GM18507 (cell line): ENCODE results near the gene TRMT112.
"Not testable (repeated sequence)": the region's sequence is repeated elsewhere in the genome, so short reads cannot be mapped to it uniquely, and the experiment has no call there.

Experiments
- DNase-seq: peaks from one replicate; pipeline ENCODE4 v3.0.0; 2011; ENCODE audit warnings: low read depth; ENCODE audit not compliant: insufficient read length; ENCODE audit errors: extremely low spot score
- FAIRE-seq: peaks from 2 replicates; lab custom pipeline; 2011; peaks lifted over from hg19 to GRCh38; lab: Jason Lieb, UNC

TRMT112 gene

GRCh38 chr11:64315667-64316526 lies 1.5 kb downstream of the TRMT112 start:
- DNase-seq, FAIRE-seq: not testable (repeated sequence)

- no peak for DNase-seq
- FAIRE-seq: no peak
Observed at GRCh38 chr11:64314805-64315561, 2.4 kb downstream of the TRMT112 start.

DNA sequence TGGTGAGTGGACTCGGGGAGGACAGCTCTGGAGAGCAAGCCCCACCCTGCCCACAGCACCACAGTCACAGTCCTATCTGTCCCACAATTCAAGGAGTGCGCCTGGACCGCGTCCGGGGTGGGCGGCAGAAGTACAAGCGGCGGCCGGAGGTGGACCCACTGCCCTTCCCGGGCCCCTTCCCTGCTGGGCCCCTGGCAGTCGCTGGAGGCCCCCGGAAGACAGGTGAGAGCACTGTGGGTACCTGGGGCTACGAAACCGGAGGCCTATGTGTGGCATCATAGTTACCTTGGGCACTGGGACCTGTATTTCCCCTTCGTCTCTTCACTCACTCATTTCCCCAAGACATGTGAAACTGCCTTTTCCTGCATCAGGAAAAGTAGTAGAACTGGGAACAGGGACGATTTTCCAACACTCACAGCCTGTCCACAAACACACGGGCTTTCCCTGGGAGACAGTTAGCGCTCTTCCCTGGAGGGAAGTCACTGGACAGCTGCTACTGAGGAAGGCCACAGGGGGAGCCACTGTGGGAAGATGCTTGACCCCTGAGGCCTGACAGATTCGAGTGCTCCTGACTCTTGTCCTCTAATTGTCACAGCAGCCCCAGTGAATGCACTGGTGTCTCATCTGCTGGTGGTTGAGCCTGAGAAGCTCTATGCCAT lies 3.1 kb downstream of the TRMT112 start:
- no peak for DNase-seq
- no peak for FAIRE-seq

- DNase-seq (no peak), FAIRE-seq (no peak)
Observed at GRCh38 chr11:64313491-64314145, 3.7 kb downstream of the TRMT112 start.

- DNase-seq: no peak
- no peak for FAIRE-seq
Observed at GRCh38 chr11:64312947-64313346, 4.4 kb downstream of the TRMT112 start.

GRCh38 chr11:64307795-64308194 lies 9.6 kb downstream of the TRMT112 start:
- FAIRE-seq, DNase-seq: not testable (repeated sequence)

DNA sequence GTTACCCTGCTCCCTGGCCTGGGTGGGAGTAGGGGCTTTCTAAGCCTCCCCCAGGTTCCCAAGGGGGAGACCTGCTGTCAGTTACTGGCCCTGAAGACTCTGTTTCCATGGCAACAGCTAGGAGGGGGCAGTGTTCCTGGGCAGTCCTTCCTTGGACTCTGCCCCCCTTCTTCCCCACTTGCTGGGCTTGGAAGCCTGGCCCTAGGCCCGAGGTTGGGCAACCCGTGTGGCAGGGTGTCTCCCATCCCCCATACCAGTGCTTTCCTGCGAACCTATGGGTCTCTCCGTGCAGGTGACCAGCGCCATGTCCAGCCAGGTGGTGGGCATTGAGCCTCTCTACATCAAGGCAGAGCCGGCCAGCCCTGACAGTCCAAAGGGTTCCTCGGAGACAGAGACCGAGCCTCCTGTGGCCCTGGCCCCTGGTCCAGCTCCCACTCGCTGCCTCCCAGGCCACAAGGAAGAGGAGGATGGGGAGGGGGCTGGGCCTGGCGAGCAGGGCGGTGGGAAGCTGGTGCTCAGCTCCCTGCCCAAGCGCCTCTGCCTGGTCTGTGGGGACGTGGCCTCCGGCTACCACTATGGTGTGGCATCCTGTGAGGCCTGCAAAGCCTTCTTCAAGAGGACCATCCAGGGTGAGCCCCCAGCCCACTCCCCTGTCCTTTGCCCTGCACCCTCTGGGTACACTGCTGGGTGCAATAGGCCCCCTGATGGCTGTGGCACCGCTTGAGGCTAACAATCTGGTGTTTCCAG lies 10.3 kb downstream of the TRMT112 start:
- FAIRE-seq: no peak
- no peak for DNase-seq

GRCh38 chr11:64306563-64306875 lies 10.8 kb downstream of the TRMT112 start:
- no peak for DNase-seq
- no peak for FAIRE-seq

GRCh38 chr11:64305691-64306562 lies 11.4 kb downstream of the TRMT112 start:
- peak; percentile 26 for FAIRE-seq
- DNase-seq: no peak

DNA sequence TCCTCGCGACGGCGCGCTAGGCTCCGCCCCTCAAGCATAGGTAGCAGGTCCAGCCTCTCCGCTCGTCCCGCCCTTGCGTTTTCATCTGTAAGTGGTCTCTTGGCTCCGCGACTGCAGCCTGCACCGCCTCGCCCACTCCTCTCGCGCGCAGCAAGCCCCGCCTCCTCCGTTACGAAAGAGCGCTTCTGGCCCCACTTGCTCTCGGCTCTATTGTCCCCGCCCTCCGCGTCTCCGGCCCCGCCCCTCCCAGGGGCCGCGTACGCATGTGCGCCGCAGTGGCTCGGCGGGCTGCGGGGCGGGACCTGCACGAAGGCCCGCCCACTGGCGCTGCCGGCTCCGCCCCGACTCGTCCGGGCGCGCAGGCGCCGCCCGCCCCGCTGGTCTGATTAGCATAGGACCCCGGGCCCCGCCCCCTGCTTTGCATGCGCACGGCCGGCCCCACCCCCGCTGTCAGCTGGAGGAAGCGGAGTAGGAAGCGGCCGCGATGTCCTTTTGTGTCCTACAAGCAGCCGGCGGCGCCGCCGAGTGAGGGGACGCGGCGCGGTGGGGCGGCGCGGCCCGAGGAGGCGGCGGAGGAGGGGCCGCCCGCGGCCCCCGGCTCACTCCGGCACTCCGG lies 12.2 kb downstream of the TRMT112 start, which contains the start of gene ESRRA:
Gene ESRRA (plus strand): TSS at position 450 of the 616 bp plus-strand sequence. CDS start 1,656 bp downstream, outside the sequence.
- peak; percentile 94 for DNase-seq
- peak; percentile 96 for FAIRE-seq

GRCh38 chr11:64304316-64305072 lies 12.9 kb downstream of the TRMT112 start:
- FAIRE-seq (peak; percentile 91), DNase-seq (peak; percentile 81)

DNA sequence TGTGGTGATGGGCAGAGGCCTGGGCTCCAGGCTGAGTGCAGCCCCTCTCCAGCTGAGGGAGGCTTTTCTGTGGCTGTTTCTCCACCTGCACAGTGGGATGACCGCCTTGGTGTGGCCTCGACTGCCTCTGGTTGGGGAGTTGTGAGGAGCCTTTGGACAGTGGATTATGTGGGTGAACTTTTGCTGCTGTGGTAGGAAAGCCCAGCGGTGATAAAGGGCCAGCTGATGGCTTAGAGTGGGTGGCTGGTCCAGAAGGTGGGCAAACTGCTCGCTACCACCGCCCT lies 13.4 kb downstream of the TRMT112 start:
- DNase-seq (no peak), FAIRE-seq (no peak)

DNA sequence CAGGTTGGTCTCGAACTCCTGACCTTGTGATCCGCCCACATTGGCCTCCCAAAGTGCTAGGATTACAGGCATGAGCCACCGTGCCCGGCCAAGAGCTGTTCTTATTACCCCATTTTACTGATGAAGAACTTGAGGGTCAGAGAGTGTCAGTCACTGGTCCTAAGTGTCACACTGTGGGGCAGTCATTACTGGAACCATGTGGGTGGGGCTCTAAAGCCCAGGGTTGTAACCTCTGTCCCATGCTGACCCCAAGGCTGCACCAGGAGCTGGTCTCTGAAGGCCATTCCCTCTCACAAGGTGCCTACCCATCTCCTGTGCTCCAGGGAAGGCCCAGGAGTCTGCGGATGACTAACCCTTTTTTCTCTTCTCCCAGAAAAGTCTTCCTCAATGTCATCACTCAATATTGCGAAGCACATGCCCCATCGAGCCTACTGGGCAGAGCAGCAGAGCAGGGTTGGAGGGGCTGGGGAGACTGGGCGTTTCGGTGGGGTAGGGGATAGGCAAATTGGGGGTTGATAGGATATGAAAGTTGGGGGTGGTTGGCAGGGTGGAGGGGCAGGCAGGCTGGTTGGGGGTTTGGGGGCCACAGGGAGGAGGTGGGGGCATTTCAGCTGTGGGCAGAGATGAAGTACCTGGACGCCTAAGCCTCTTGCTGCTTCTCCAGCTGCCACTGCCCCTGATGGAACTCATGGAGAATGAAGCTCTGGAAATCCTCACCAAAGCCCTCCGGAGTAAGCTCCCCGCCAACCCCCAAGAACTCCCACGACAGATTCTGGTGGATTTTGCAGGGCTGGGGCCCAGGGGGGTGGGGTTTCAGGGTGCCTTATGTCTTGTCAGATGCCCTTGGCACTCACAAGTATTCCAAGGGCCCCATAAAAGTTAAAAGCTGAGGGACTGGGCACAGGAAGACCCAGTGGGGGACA lies 14.0 kb downstream of the TRMT112 start:
- DNase-seq (no peak), FAIRE-seq (no peak)

DNA sequence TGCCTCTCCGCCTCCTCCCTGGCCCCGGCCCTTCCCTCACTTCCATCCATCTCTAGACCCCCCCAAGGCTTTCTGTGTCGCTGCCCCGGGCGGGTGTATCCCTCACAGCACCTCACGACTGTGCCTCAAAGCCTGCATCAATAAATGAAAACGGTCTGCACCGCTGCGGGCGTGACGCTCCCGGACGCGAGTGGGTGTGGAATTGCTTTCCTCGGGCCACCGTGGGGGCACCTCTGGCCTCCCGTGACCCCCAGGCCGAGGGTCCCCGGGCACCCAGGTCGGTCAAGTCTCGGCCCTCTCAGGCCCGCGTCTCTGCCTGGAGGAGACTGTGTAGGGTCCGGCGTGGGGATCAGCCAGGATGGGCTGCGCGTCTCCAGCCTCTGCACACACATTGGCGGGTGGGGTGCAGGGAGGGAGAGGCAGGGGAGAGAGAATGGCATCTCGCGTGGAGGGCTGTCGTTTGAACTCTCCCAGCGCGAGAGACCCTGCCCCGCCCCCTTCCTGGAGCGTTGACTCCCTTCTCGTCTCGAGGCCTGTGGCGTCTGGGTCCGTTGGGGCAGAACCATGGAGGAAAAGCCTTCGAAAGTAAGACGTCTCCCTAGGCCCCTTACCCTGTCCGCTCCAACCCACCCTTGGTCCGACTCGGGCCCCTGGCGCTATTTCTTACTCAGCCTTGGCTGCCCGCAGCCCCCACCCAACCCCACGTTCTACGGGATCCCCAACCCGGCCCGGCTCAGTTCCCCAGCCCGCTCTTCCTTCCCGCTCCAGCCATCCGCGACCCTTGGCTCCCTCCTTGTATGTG lies 17.3 kb downstream of the TRMT112 start, which contains the start of gene CATSPERZ:
Gene CATSPERZ (plus strand): TSS at position 512 of the 802 bp plus-strand sequence. CDS start 53 bp downstream, at position 565.
- DNase-seq (no peak), FAIRE-seq (no peak)
